A549 (cell line): ENCODE results near the gene LRRC3C. TPM values are rescaled to one million over a fixed set of nuclear protein-coding genes. Genes with fewer than 3 reads are reported as not detected.
A peak's percentile ranks its signal among the peaks of the same experiment; 100 is the strongest.
"Not testable (repeated sequence)": the region's sequence is repeated elsewhere in the genome, so short reads cannot be mapped to it uniquely, and the experiment has no call there.

Source experiments
- ATAC-seq, 2 experiments: fragments of 200-7000 bp in 1 of 2; fragments of >200 bp in 1 of 2; cut with Nextera tagmentation in 1 of 2; cut with Tn5 transposase in 1 of 2; 3 replicates each; pipeline versions ENCODE4 v1.8.0 to v1.9.1; 2018 to 2020; ENCODE audit warnings: mild to moderate bottlenecking in 1 of 2, moderate library complexity in 1 of 2
- CTCF ChIA-PET: fragments of 300-600 bp; sonication (Branson Sonifier 250); formaldehyde crosslinking; extraction: SDS; loops from one replicate; lab custom pipeline; 2021; ENCODE audit warnings: antibody characterized with exemption, inconsistent platforms; lab: Yijun Ruan, JAX
- POLR2A ChIA-PET: fragments of 350-600 bp; formaldehyde crosslinking; extraction: SDS; loops from one replicate; lab custom pipeline; 2021; ENCODE audit warnings: antibody characterized with exemption, inconsistent platforms; lab: Yijun Ruan, JAX
- DNase-seq, 2 experiments: peaks; one replicate each; pipeline versions ENCODE4 v3.0.0 to v3.0.0-alpha.2; 2011 to 2016; ENCODE audit warnings: low read depth in 1 of 2, low spot score in 1 of 2
- FAIRE-seq: peaks from 2 replicates; lab custom pipeline; 2011; peaks lifted over from hg19 to GRCh38; lab: Jason Lieb, UNC
- H3K27ac ChIP-seq, 2 experiments: fragments of >200 bp; sonication (Bioruptor Twin); formaldehyde crosslinking; 3 replicates each; pipeline ENCODE4 v1.5.1; 2016 to 2017
- H3K4me1 ChIP-seq: fragments of >200 bp; sonication (Bioruptor Twin); formaldehyde crosslinking; 3 replicates; pipeline ENCODE4 v1.6.1; 2016
- H3K4me2 ChIP-seq: fragments of >200 bp; sonication (Bioruptor Twin); formaldehyde crosslinking; 3 replicates; pipeline ENCODE4 v1.6.1; 2016
- H3K4me3 ChIP-seq: fragments of >200 bp; sonication (Bioruptor Twin); formaldehyde crosslinking; 3 replicates; pipeline ENCODE4 v1.5.1; 2016
- H3K9me3 ChIP-seq: fragments of >200 bp; sonication (Bioruptor Twin); formaldehyde crosslinking; 3 replicates; pipeline ENCODE4 v1.6.1; 2016
- ATOH8 ChIP-seq: fragments of 250-450 bp; sonication (Bioruptor Pico); IDR thresholded peaks from 2 replicates; pipeline ENCODE4 v1.5.0; 2020; ENCODE audit warnings: low read depth, mild to moderate bottlenecking, moderate library complexity
- BCL3 ChIP-seq: fragments of >200 bp; sonication (Bioruptor Twin); formaldehyde crosslinking; IDR thresholded peaks from 3 replicates; pipeline ENCODE4 v1.6.1; 2016
- ESRRA ChIP-seq: fragments of 150-350 bp; IDR thresholded peaks from 2 replicates; pipeline ENCODE4 v1.6.1; 2014; ENCODE audit warnings: mild to moderate bottlenecking, low read length, borderline replicate concordance
- FOSL2 ChIP-seq, 2 experiments: fragments of 450-650 bp in 1 of 2; fragments of >200 bp in 1 of 2; sonication (Bioruptor Twin) in 1 of 2; formaldehyde crosslinking; IDR thresholded peaks; 2 replicates each; pipeline versions ENCODE4 v1.5.0 to v1.6.1; 2016 to 2020; ENCODE audit warnings: mild to moderate bottlenecking in 1 of 2, moderate library complexity in 1 of 2
- FOXS1 ChIP-seq: fragments of 250-450 bp; sonication (Bioruptor Pico); IDR thresholded peaks from 2 replicates; pipeline ENCODE4 v1.5.0; 2020; ENCODE audit warnings: mild to moderate bottlenecking, moderate library complexity
- GATA3 ChIP-seq: IDR thresholded peaks from 2 replicates; pipeline ENCODE4 v1.6.1; 2012; ENCODE audit warnings: borderline replicate concordance
- HES2 ChIP-seq: fragments of >200 bp; sonication (Bioruptor Twin); formaldehyde crosslinking; IDR thresholded peaks from 2 replicates; pipeline ENCODE4 v1.6.1; 2016
- HEYL ChIP-seq: fragments of 250-450 bp; sonication (Bioruptor Pico); IDR thresholded peaks from 2 replicates; pipeline ENCODE4 v1.8.0; 2021; ENCODE audit warnings: mild to moderate bottlenecking, moderate library complexity
- HOXB13 ChIP-seq: fragments of 250-450 bp; sonication (Bioruptor Pico); IDR thresholded peaks from 2 replicates; pipeline ENCODE4 v1.5.0; 2020; ENCODE audit warnings: low read depth, mild to moderate bottlenecking, moderate library complexity
- HOXB5 ChIP-seq: fragments of 250-450 bp; sonication (Bioruptor Pico); IDR thresholded peaks from 2 replicates; pipeline ENCODE4 v1.5.0; 2020; ENCODE audit warnings: mild to moderate bottlenecking, moderate library complexity
- JUN ChIP-seq, 2 experiments: fragments of >200 bp; sonication (Bioruptor Twin); formaldehyde crosslinking; IDR thresholded peaks; 2 replicates in 1 of 2; 3 replicates in 1 of 2; pipeline ENCODE4 v1.6.1; 2016 to 2017
- MAFK ChIP-seq: fragments of 450-650 bp; IDR thresholded peaks from 2 replicates; pipeline ENCODE4 v1.6.1; 2014; ENCODE audit not compliant: partially characterized antibody
- MAX ChIP-seq: IDR thresholded peaks from 2 replicates; pipeline ENCODE4 v1.6.1; 2012
- MAZ ChIP-seq: fragments of 150-350 bp; IDR thresholded peaks from 2 replicates; pipeline ENCODE4 v1.6.1; 2014; ENCODE audit warnings: antibody characterized with exemption, low read depth, low read length, borderline replicate concordance
- NR3C1 ChIP-seq: fragments of >200 bp; sonication (Bioruptor Twin); formaldehyde crosslinking; IDR thresholded peaks from 3 replicates; pipeline ENCODE4 v1.6.1; 2017
- PBX3 ChIP-seq: IDR thresholded peaks from 2 replicates; pipeline ENCODE4 v1.6.1; 2012
- PHF8 ChIP-seq: fragments of 200-600 bp; sonication (generic); IDR thresholded peaks from 2 replicates; pipeline ENCODE4 v1.6.1; 2016; ENCODE audit warnings: low read depth, mild to moderate bottlenecking, antibody characterized with exemption, moderate library complexity, borderline replicate concordance
- POLR2A ChIP-seq: IDR thresholded peaks from 2 replicates; pipeline ENCODE4 v1.6.1; 2012; ENCODE audit warnings: mild to moderate bottlenecking, low read length
- RFX5 ChIP-seq: fragments of 450-650 bp; IDR thresholded peaks from 2 replicates; pipeline ENCODE4 v1.7.1; 2014; ENCODE audit warnings: antibody characterized with exemption, mild to moderate bottlenecking, moderate library complexity
- SMC3 ChIP-seq: fragments of >200 bp; sonication (Bioruptor Twin); formaldehyde crosslinking; IDR thresholded peaks from 3 replicates; pipeline ENCODE4 v1.6.1; 2018; ENCODE audit warnings: inconsistent platforms
- ZFP36 ChIP-seq: fragments of 450-650 bp; IDR thresholded peaks from 2 replicates; pipeline ENCODE4 v1.6.1; 2014; ENCODE audit warnings: borderline replicate concordance; ENCODE audit not compliant: partially characterized antibody
- WGBS: methylation state at CpG from one replicate; pipeline ENCODE4 v1.1.6; 2017; ENCODE audit errors: missing lambda C conversion rate; 5-methylcytosine and 5-hydroxymethylcytosine counted together
- polyA minus RNA-seq: library from RNA; depleted of rRNA, polyadenylated mRNA; stranded (reverse); fragments of >200 nt; gene quantifications from 2 replicates; pipeline ENCODE4 v1.2.3, GENCODE V29; 2011; rRNA and poly(A)+ RNA removed
- polyA plus RNA-seq, 4 experiments: library from polyadenylated mRNA; depleted of rRNA in 3 of 4; stranded (reverse); fragments of >200 nt; fragmentation: RNase III in 1 of 4; extraction: RNeasy Plus Mini Kit Qiagen cat#74134 plus additional on column Dnase treatment in 1 of 4; gene quantifications; 2 replicates in 3 of 4; 3 replicates in 1 of 4; pipeline ENCODE4 v1.2.3, GENCODE V29; 2011 to 2017

Gene LRRC3C
- polyA plus RNA-seq (2011; rRNA removed) = not detected in 2 replicates
- polyA plus RNA-seq (2012; cell fraction: cytosol; rRNA removed) = not detected in 2 replicates
- polyA plus RNA-seq (2012; cell fraction: nucleus; rRNA removed) = 0.11 TPM in 1 of 2 replicates, not detected in the other
- not detected in 3 replicates for polyA plus RNA-seq (2017; fragmentation: RNase III; extraction: RNeasy Plus Mini Kit Qiagen cat#74134 plus additional on column Dnase treatment)
- polyA minus RNA-seq = not detected in 2 replicates

GRCh38 chr17:39927101-39927928 lies at the start of gene LRRC3C, which contains the start of gene ORMDL3:
Gene LRRC3C (plus strand): TSS chr17:39927732. CDS start chr17:39941524, 13,792 bp downstream.
Gene ORMDL3 (minus strand): TSS chr17:39927601. CDS start chr17:39924203, 3,398 bp downstream.
- Histone ChIP-seq H3K4me3 (peak within 1 kb of the TSS; percentile 79), H3K27ac (peak within 1 kb of the TSS; percentile 79 to 93), H3K9me3 (no peaks in the 10 kb centered on the region), H3K4me2 (peak within 1 kb of the TSS; percentile 85), H3K4me1 (peaks cover 41% of the 10 kb centered on the region)
- WGBS = 1% methylated on average over 46 of the region's 72 CpGs
- ChIA-PET POLR2A (interaction anchor here (1.0 kb wide), 1 partner anchor 26 kb away, joined by 7 read pairs; no protein-coding TSS in a partner anchor), CTCF (interaction anchor here (0.7 to 4.0 kb wide), 3 partner anchors 12 to 18 kb away, joined by 3 to 18 read pairs (median 8); no protein-coding TSS in a partner anchor)
- ATAC-seq (peak; percentile 85 to 90), DNase-seq (peak; percentile 87 to 93), FAIRE-seq (no peak)
- TF ChIP-seq ATOH8 (no peak), ESRRA (no peak), PBX3 (peak; percentile 79), MAFK (no peak), MAX (peak; percentile 76), FOSL2 (IDR thresholded peaks at IDR 0.05) (no peak), FOSL2 (CRISPR knock-in tag; IDR thresholded peaks at IDR 0.05) (0 out of 2 replicates have a peak, but pooled peaks have one; percentile 16), HEYL (no peak), POLR2A (peak; percentile 80), MAZ (no peak), BCL3 (no peak; the same call in 2 of the 3 replicates), GATA3 (peak; percentile 36; the same call in 1 of the 2 replicates), HOXB5 (CRISPR knock-in tag) (peak; percentile 73; the same call in 1 of the 2 replicates), ZFP36 (no peak), JUN (IDR thresholded peaks at IDR 0.05) (peak in 1 of 2 experiments; percentile 85; a peak in 3 of 5 replicates), NR3C1 (no peak)

GRCh38 chr17:39886102-39886501 lies 41.4 kb upstream of the LRRC3C start:
- ATAC-seq, POLR2A ChIA-PET, H3K9me3 ChIP-seq, DNase-seq, FAIRE-seq, H3K4me1 ChIP-seq, H3K27ac ChIP-seq, H3K4me2 ChIP-seq, H3K4me3 ChIP-seq: not testable (repeated sequence)
- 19% methylated on average over 5 of the region's 5 CpGs for WGBS
- CTCF ChIA-PET = interaction anchor here (0.6 to 2.0 kb wide), 2 partner anchors 10 to 40 kb away, joined by 4 to 8 read pairs; no protein-coding TSS in a partner anchor

GRCh38 chr17:39887078-39887477 lies 40.5 kb upstream of the LRRC3C start:
- no peak for ATAC-seq
- no peak for DNase-seq
- Histone ChIP-seq H3K4me2 (no peak overlapping the region), H3K27ac (no peak overlapping the region), H3K9me3 (no peaks in the 10 kb centered on the region), H3K4me3 (no peak overlapping the region), H3K4me1 (no peaks in the 10 kb centered on the region)
- POLR2A ChIA-PET = no interaction called here
- FAIRE-seq = no peak
- CTCF ChIA-PET = interaction anchor here (1.2 to 2.0 kb wide), 2 partner anchors 9 to 24 kb away, joined by 3 to 8 read pairs; no protein-coding TSS in a partner anchor
- TF ChIP-seq HES2 (no peak), PHF8 (no peak), HOXB13 (no peak), SMC3 (no peak), FOXS1 (CRISPR knock-in tag) (no peak), POLR2A (no peak), RFX5 (no peak)
